Cortex of kidney (tissue), 1 donor: Measurements from ENCODE around the gene MYH9.

Experiments
- DNase-seq: peaks from one replicate; lab custom pipeline; 2025; lab: John Stamatoyannopoulos, UW

MYH9 gene

GRCh38 chr22:36367479-36367878 is 20.3 kb downstream of the MYH9 start:
- DNase-seq = no peak

GRCh38 chr22:36367066-36367465 is 20.7 kb downstream of the MYH9 start:
- DNase-seq = no peak

GRCh38 chr22:36366291-36366708 is 21.5 kb downstream of the MYH9 start:
- DNase-seq = no peak

GRCh38 chr22:36365020-36365411 is 22.8 kb downstream of the MYH9 start:
- no peak for DNase-seq

- DNase-seq = no peak
These were observed 23.3 kb downstream of the MYH9 start for GRCh38 chr22:36364255-36365019.

- no peak for DNase-seq
These were observed 24.3 kb downstream of the MYH9 start for GRCh38 chr22:36363349-36363981.

- DNase-seq = no peak
These were observed 24.8 kb downstream of the MYH9 start for GRCh38 chr22:36362932-36363331.

GRCh38 chr22:36362075-36362474 is 25.7 kb downstream of the MYH9 start:
- DNase-seq = no peak

GRCh38 chr22:36360871-36361383 is 26.8 kb downstream of the MYH9 start:
- DNase-seq = no peak

- no peak for DNase-seq
These were observed 27.8 kb downstream of the MYH9 start for GRCh38 chr22:36360011-36360410.

- no peak for DNase-seq
These were observed 28.2 kb downstream of the MYH9 start for GRCh38 chr22:36359470-36359996.

GRCh38 chr22:36358533-36359469 is 29.0 kb downstream of the MYH9 start:
- no peak for DNase-seq

- DNase-seq = no peak
These were observed 30.8 kb downstream of the MYH9 start for GRCh38 chr22:36356708-36357624.

- no peak for DNase-seq
These were observed 31.9 kb downstream of the MYH9 start for GRCh38 chr22:36355894-36356293.

- no peak for DNase-seq
These were observed 32.4 kb downstream of the MYH9 start for GRCh38 chr22:36355362-36355761.

- DNase-seq = no peak
These were observed 34.8 kb downstream of the MYH9 start for GRCh38 chr22:36352803-36353507.

GRCh38 chr22:36351921-36352802 is 35.6 kb downstream of the MYH9 start:
- no peak for DNase-seq

GRCh38 chr22:36350751-36351594 is 36.8 kb downstream of the MYH9 start:
- DNase-seq = no peak
